Measurements from ENCODE around the gene PAFAH2. TPM values are rescaled to one million over a fixed set of nuclear protein-coding genes. Genes with fewer than 3 reads are reported as not detected.

The PAFAH2 gene
- total and polyA plus RNA-seq, 2 of the 8 experiments (the other 6 are each of a cell fraction or from before 2014, with no cell fraction given), result 7.7 to 9.3 TPM

GRCh38 chr1:25952841-25953401 is 44.9 kb downstream of the PAFAH2 start:
- no peak overlapping the region for H3K4me3 ChIP-seq (ENCODE audit: extremely low read depth in 1 of 4, insufficient read depth in 2 of 4, low read depth in 3 of 4, low read length in 4 of 4)
- H3K9ac ChIP-seq (replicated peaks in 1 of 4; ENCODE audit: extremely low read depth in 1 of 4, low read depth in 3 of 4, low read length in 3 of 4), result no peak overlapping the region
- H3K4ac ChIP-seq (replicated peaks; ENCODE audit: insufficient read length, low read depth, low read length), result no peak overlapping the region
- H3K27me3 ChIP-seq (replicated peaks in 1 of 4; ENCODE audit: control insufficient read depth in 3 of 4, extremely low read depth in 1 of 4, insufficient read depth in 3 of 4, low read length in 3 of 4), result no peaks in the 10 kb centered on the region
- no peaks in the 10 kb centered on the region for H3K79me2 ChIP-seq (ENCODE audit: control insufficient read depth in 1 of 2, insufficient read depth in 2 of 2, low read length in 2 of 2)
- H3K18ac ChIP-seq (ENCODE audit: extremely low read depth, low read length), result no peak overlapping the region
- no peak overlapping the region for H2BK20ac ChIP-seq (ENCODE audit: low read length)
- H3K23me2 ChIP-seq (ENCODE audit: low read depth, low read length), result peaks cover 2% of the 10 kb centered on the region; the same call in 1 of the 2 replicates
- H4K91ac ChIP-seq (replicated peaks; ENCODE audit: insufficient read length, low read length), result no peak overlapping the region
- no peaks in the 10 kb centered on the region for H4K20me1 ChIP-seq (replicated peaks in 1 of 2; ENCODE audit: control insufficient read depth in 1 of 2, insufficient read depth in 2 of 2, low read length in 2 of 2)
- CTCF ChIA-PET (ENCODE audit: partially characterized antibody), result interaction anchor here (1.2 to 2.7 kb wide), 2 partner anchors 13 to 57 kb away, joined by 3 to 11 read pairs; no protein-coding TSS in a partner anchor
- H3K27ac ChIP-seq (ENCODE audit: low read depth, low read length), result no peak overlapping the region
- FAIRE-seq, result no peak
- H3K36me3 ChIP-seq (ENCODE audit: control insufficient read depth in 2 of 4, insufficient read depth in 4 of 4, low read length in 3 of 4), result no peaks in the 10 kb centered on the region
- no peak overlapping the region for H3K14ac ChIP-seq (ENCODE audit: insufficient read length)
- no peak overlapping the region for H3K23ac ChIP-seq (ENCODE audit: insufficient read length)
- no peak overlapping the region for H2BK5ac ChIP-seq (ENCODE audit: low read depth, low read length)
- no peak overlapping the region for H4K5ac ChIP-seq (ENCODE audit: insufficient read length, low read depth, low read length)
- H4K8ac ChIP-seq (ENCODE audit: extremely low read depth, insufficient read depth, low read length), result no peak overlapping the region
- H3K4me2 ChIP-seq (ENCODE audit: insufficient read depth in 1 of 2, low read depth in 2 of 2, low read length in 2 of 2), result no peak overlapping the region
- H2AFZ ChIP-seq (ENCODE audit: low read length), result no peak overlapping the region
- H3K9me3 ChIP-seq (ENCODE audit: insufficient read depth in 2 of 2, low read depth in 1 of 2, low read length in 1 of 2), result no peaks in the 10 kb centered on the region
- H2BK15ac ChIP-seq (ENCODE audit: low read length), result no peak overlapping the region
- no peak overlapping the region for H2BK120ac ChIP-seq (replicated peaks; ENCODE audit: low read depth, low read length)
- H3K56ac ChIP-seq (replicated peaks; ENCODE audit: insufficient read length, low read depth, low read length), result no peak overlapping the region
- no peak for DNase-seq (ENCODE audit: low read depth in 1 of 2, low spot score in 2 of 2)
- WGBS, 2 experiments (ENCODE audit: extremely low coverage in 1 of 2, insufficient coverage in 1 of 2, insufficient read length in 1 of 2, insufficient replicate concordance in 2 of 2, low coverage in 1 of 2, low lambda C conversion rate in 2 of 2, missing lambda C conversion rate in 1 of 2), result 92% methylated on average over 4 of the region's 4 CpGs; no CpG with 5 or more reads in 1 of the 2 experiments
- no peak overlapping the region for H2AK5ac ChIP-seq (ENCODE audit: low read depth, low read length)
- H3K4me1 ChIP-seq (replicated peaks in 1 of 4; ENCODE audit: control insufficient read depth in 3 of 4, insufficient read depth in 4 of 4, low read length in 3 of 4), result peaks cover 0 to 5% (median 3%) of the 10 kb centered on the region in 4 experiments; a peak in 2 of 7 replicates
- H3K79me1 ChIP-seq (ENCODE audit: low read depth, low read length), result no peaks in the 10 kb centered on the region
- no peak overlapping the region for H2BK12ac ChIP-seq (ENCODE audit: low read depth, low read length)
- POLR2A ChIA-PET (ENCODE audit: partially characterized antibody), result interaction anchor here (1.4 kb wide), 1 partner anchor 31 kb away, joined by 4 read pairs; no protein-coding TSS in a partner anchor
- TF ChIP-seq EZH2 (IDR thresholded peaks at IDR 0.05; ENCODE audit: low read depth, low read length, severe bottlenecking), result no peak
- TF ChIP-seq POLR2A (IDR thresholded peaks at IDR 0.05; ENCODE audit: control extremely low read depth in 1 of 2, low read depth in 2 of 2, low read length in 2 of 2), result no peak
- no peak for TF ChIP-seq EGR1 (IDR thresholded peaks at IDR 0.05; ENCODE audit: borderline replicate concordance, low read depth, low read length)
- TF ChIP-seq RBBP5 (IDR thresholded peaks at IDR 0.05; ENCODE audit: borderline replicate concordance, low read depth, low read length), result no peak
- TF ChIP-seq SIX5 (IDR thresholded peaks at IDR 0.05; ENCODE audit: low read depth, low read length), result no peak
- TF ChIP-seq CBX8 (IDR thresholded peaks at IDR 0.05; ENCODE audit: borderline replicate concordance, low read depth, low read length), result no peak
- no peak for TF ChIP-seq HDAC6 (IDR thresholded peaks at IDR 0.05; ENCODE audit: low read depth, low read length)

Data from H1 (cell line).